HEK293 (cell line): ENCODE data around the gene WASF2.

ENCODE experiments used
- BCL11B ChIP-seq: fragments of 450-650 bp; formaldehyde crosslinking; IDR thresholded peaks from 2 replicates; pipeline ENCODE4 v1.5.1; 2016; ENCODE audit warnings: low read depth, missing biosample characterization, missing genetic modification characterization
- GFI1B ChIP-seq: fragments of 450-650 bp; formaldehyde crosslinking; IDR thresholded peaks from 2 replicates; pipeline ENCODE4 v1.5.1; 2016; ENCODE audit warnings: missing biosample characterization, missing genetic modification characterization
- MYNN ChIP-seq: fragments of 450-650 bp; formaldehyde crosslinking; IDR thresholded peaks from 2 replicates; pipeline ENCODE4 v1.5.1; 2016; ENCODE audit warnings: missing biosample characterization, missing genetic modification characterization, borderline replicate concordance
- RBAK ChIP-seq: fragments of 450-650 bp; formaldehyde crosslinking; IDR thresholded peaks from 2 replicates; pipeline ENCODE4 v1.5.1; 2016; ENCODE audit warnings: missing biosample characterization, missing genetic modification characterization
- SP2 ChIP-seq: fragments of 450-650 bp; formaldehyde crosslinking; IDR thresholded peaks from 2 replicates; pipeline ENCODE4 v1.5.1; 2016; ENCODE audit warnings: missing biosample characterization, missing genetic modification characterization
- SP3 ChIP-seq: fragments of 450-650 bp; formaldehyde crosslinking; IDR thresholded peaks from 2 replicates; pipeline ENCODE4 v1.5.1; 2016; ENCODE audit warnings: missing biosample characterization, missing genetic modification characterization
- ZEB2 ChIP-seq: fragments of 450-650 bp; formaldehyde crosslinking; IDR thresholded peaks from 2 replicates; pipeline ENCODE4 v1.5.1; 2016; ENCODE audit warnings: missing biosample characterization, missing genetic modification characterization
- ZFP69B ChIP-seq: fragments of 450-650 bp; formaldehyde crosslinking; IDR thresholded peaks from 2 replicates; pipeline ENCODE4 v1.5.1; 2016; ENCODE audit warnings: missing biosample characterization, missing genetic modification characterization
- ZNF184 ChIP-seq: fragments of 450-650 bp; IDR thresholded peaks from 2 replicates; pipeline ENCODE4 v1.5.1; 2018; ENCODE audit warnings: missing biosample characterization, mild to moderate bottlenecking, missing genetic modification characterization
- ZNF2 ChIP-seq: fragments of 450-650 bp; formaldehyde crosslinking; IDR thresholded peaks from 2 replicates; pipeline ENCODE4 v1.5.1; 2016; ENCODE audit warnings: missing biosample characterization, missing genetic modification characterization
- ZNF239 ChIP-seq: fragments of 450-650 bp; formaldehyde crosslinking; IDR thresholded peaks from 2 replicates; pipeline ENCODE4 v1.5.1; 2016; ENCODE audit warnings: missing biosample characterization, missing genetic modification characterization
- ZNF248 ChIP-seq: fragments of 450-650 bp; formaldehyde crosslinking; IDR thresholded peaks from 2 replicates; pipeline ENCODE4 v1.5.1; 2017; ENCODE audit warnings: missing biosample characterization, missing genetic modification characterization
- ZNF292 ChIP-seq: fragments of 450-650 bp; formaldehyde crosslinking; IDR thresholded peaks from 2 replicates; pipeline ENCODE4 v1.5.1; 2016; ENCODE audit warnings: low read depth, missing biosample characterization, missing genetic modification characterization, borderline replicate concordance
- ZNF423 ChIP-seq: fragments of 450-650 bp; formaldehyde crosslinking; IDR thresholded peaks from 2 replicates; pipeline ENCODE4 v1.5.1; 2016; ENCODE audit warnings: missing biosample characterization, missing genetic modification characterization
- ZNF501 ChIP-seq: fragments of 450-650 bp; formaldehyde crosslinking; IDR thresholded peaks from 2 replicates; pipeline ENCODE4 v1.5.1; 2016; ENCODE audit warnings: missing biosample characterization, missing genetic modification characterization
- ZNF600 ChIP-seq: fragments of 450-650 bp; formaldehyde crosslinking; IDR thresholded peaks from 2 replicates; pipeline ENCODE4 v1.5.1; 2016; ENCODE audit warnings: missing biosample characterization, missing genetic modification characterization
- ZNF610 ChIP-seq: fragments of 450-650 bp; formaldehyde crosslinking; IDR thresholded peaks from 2 replicates; pipeline ENCODE4 v1.5.1; 2016; ENCODE audit warnings: missing biosample characterization, missing genetic modification characterization, borderline replicate concordance
- ZNF837 ChIP-seq: fragments of 450-650 bp; formaldehyde crosslinking; IDR thresholded peaks from 2 replicates; pipeline ENCODE4 v1.5.1; 2016; ENCODE audit warnings: missing biosample characterization, missing genetic modification characterization
- TF ChIP-seq, protein P1 (sequence below): fragments of 450-650 bp; formaldehyde crosslinking; IDR thresholded peaks from 2 replicates; pipeline ENCODE4 v1.5.1; 2016; ENCODE audit warnings: missing biosample characterization, missing genetic modification characterization
- TF ChIP-seq, protein P2 (sequence below): fragments of 450-650 bp; formaldehyde crosslinking; IDR thresholded peaks from 2 replicates; pipeline ENCODE4 v1.5.1; 2016; ENCODE audit warnings: missing biosample characterization, missing genetic modification characterization
- TF ChIP-seq, protein P3 (sequence below): fragments of 450-650 bp; formaldehyde crosslinking; optimal IDR thresholded peaks from 2 replicates; pipeline ENCODE3; 2016; ENCODE audit warnings: missing biosample characterization, mild to moderate bottlenecking, missing genetic modification characterization
- TF ChIP-seq, protein P4 (sequence below): fragments of 450-650 bp; formaldehyde crosslinking; conservative IDR thresholded peaks from 2 replicates; pipeline ENCODE4 v1.5.1; 2016; ENCODE audit warnings: low read depth, missing biosample characterization, missing genetic modification characterization
- TF ChIP-seq, protein P5 (sequence below): fragments of 450-650 bp; formaldehyde crosslinking; IDR thresholded peaks from 2 replicates; pipeline ENCODE4 v1.5.1; 2016; ENCODE audit warnings: missing biosample characterization, missing genetic modification characterization
- TF ChIP-seq, protein P6 (sequence below): fragments of 450-650 bp; formaldehyde crosslinking; IDR thresholded peaks from 2 replicates; pipeline ENCODE4 v1.5.1; 2016; ENCODE audit warnings: missing biosample characterization, missing genetic modification characterization

WASF2 gene

DNA sequence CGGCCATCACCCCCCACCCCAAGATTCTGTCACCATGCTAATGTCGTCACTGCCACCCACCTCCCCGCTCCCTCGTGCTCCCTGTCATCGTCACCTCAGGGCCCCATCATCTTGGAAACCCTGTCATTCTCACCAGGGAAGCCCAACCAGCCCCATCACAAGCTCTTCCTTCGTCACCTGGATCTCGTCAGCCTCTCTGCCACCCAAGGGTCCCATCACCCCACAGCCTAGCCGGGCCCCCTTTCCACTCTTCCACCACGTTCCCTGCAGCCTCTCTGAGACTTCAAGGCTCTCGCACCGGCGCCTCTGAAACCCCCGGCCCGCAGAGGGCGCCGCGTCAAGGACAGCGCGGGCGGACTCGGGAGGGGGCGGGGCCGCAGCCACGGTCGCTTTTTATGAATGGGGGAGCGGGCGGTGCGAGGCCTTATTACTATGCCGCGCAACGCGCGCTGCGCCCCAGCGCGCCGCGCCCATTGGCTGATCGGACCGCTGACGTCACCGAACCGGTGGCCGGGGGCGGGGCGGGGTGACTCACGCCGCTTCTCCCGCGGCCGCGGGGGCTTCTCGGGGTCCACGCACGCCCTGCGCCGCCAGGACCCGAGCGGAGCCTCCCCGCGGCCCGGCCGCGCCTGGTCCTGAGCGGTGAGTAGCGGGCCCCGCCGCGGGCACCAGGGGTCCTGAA is 97.7 kb downstream of the WASF2 start, which contains the start of gene GPR3 (continued):
- TF ChIP-seq, protein P1, sequence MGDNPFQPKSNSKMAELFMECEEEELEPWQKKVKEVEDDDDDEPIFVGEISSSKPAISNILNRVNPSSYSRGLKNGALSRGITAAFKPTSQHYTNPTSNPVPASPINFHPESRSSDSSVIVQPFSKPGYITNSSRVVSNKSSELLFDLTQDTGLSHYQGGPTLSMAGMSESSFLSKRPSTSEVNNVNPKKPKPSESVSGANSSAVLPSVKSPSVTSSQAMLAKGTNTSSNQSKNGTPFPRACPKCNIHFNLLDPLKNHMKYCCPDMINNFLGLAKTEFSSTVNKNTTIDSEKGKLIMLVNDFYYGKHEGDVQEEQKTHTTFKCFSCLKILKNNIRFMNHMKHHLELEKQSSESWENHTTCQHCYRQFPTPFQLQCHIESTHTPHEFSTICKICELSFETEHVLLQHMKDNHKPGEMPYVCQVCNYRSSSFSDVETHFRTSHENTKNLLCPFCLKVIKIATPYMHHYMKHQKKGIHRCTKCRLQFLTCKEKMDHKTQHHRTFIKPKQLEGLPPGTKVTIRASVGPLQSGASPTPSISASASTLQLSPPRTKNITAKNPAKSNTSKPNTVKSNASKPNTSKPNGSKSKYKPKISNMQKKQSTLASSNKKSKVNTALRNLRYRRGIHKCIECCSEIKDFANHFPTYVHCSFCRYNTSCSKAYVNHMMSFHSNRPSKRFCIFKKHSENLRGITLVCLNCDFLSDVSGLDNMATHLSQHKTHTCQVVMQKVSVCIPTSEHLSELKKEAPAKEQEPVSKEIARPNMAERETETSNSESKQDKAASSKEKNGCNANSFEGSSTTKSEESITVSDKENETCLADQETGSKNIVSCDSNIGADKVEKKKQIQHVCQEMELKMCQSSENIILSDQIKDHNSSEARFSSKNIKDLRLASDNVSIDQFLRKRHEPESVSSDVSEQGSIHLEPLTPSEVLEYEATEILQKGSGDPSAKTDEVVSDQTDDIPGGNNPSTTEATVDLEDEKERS (tag by site-specific recombination), result no peak
- TF ChIP-seq GFI1B (tag by site-specific recombination) (no peak), ZNF600 (tag by site-specific recombination) (peak; percentile 46; the same call in 1 of the 2 replicates), MYNN (tag by site-specific recombination) (no peak), ZNF292 (tag by site-specific recombination) (no peak), SP2 (tag by site-specific recombination) (peak; percentile 81), ZEB2 (peak; percentile 52; the same call in 1 of the 2 replicates), ZNF184 (peak; percentile 56; the same call in 1 of the 2 replicates), ZNF239 (tag by site-specific recombination) (no peak), ZNF610 (tag by site-specific recombination) (no peak), BCL11B (tag by site-specific recombination) (no peak), ZNF501 (tag by site-specific recombination) (0 out of 2 replicates have a peak, but pooled peaks have one; percentile 40), ZFP69B (tag by site-specific recombination) (no peak), ZNF248 (tag by site-specific recombination) (0 out of 2 replicates have a peak, but pooled peaks have one; percentile 61), ZNF837 (tag by site-specific recombination) (no peak), ZNF423 (tag by site-specific recombination) (peak; percentile 68; the same call in 1 of the 2 replicates), ZNF2 (peak; percentile 60), RBAK (tag by site-specific recombination) (no peak), SP3 (peak; percentile 76)
- TF ChIP-seq, protein P2, sequence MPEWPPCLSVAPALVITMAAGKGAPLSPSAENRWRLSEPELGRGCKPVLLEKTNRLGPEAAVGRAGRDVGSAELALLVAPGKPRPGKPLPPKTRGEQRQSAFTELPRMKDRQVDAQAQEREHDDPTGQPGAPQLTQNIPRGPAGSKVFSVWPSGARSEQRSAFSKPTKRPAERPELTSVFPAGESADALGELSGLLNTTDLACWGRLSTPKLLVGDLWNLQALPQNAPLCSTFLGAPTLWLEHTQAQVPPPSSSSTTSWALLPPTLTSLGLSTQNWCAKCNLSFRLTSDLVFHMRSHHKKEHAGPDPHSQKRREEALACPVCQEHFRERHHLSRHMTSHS (tag by site-specific recombination), result no peak
- TF ChIP-seq, protein P3, sequence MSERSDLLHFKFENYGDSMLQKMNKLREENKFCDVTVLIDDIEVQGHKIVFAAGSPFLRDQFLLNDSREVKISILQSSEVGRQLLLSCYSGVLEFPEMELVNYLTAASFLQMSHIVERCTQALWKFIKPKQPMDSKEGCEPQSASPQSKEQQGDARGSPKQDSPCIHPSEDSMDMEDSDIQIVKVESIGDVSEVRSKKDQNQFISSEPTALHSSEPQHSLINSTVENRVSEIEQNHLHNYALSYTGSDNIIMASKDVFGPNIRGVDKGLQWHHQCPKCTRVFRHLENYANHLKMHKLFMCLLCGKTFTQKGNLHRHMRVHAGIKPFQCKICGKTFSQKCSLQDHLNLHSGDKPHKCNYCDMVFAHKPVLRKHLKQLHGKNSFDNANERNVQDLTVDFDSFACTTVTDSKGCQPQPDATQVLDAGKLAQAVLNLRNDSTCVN (tag by site-specific recombination), result peak; percentile 79
- TF ChIP-seq, protein P4, sequence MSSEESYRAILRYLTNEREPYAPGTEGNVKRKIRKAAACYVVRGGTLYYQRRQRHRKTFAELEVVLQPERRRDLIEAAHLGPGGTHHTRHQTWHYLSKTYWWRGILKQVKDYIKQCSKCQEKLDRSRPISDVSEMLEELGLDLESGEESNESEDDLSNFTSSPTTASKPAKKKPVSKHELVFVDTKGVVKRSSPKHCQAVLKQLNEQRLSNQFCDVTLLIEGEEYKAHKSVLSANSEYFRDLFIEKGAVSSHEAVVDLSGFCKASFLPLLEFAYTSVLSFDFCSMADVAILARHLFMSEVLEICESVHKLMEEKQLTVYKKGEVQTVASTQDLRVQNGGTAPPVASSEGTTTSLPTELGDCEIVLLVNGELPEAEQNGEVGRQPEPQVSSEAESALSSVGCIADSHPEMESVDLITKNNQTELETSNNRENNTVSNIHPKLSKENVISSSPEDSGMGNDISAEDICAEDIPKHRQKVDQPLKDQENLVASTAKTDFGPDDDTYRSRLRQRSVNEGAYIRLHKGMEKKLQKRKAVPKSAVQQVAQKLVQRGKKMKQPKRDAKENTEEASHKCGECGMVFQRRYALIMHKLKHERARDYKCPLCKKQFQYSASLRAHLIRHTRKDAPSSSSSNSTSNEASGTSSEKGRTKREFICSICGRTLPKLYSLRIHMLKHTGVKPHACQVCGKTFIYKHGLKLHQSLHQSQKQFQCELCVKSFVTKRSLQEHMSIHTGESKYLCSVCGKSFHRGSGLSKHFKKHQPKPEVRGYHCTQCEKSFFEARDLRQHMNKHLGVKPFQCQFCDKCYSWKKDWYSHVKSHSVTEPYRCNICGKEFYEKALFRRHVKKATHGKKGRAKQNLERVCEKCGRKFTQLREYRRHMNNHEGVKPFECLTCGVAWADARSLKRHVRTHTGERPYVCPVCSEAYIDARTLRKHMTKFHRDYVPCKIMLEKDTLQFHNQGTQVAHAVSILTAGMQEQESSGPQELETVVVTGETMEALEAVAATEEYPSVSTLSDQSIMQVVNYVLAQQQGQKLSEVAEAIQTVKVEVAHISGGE (tag by site-specific recombination), result no peak
- TF ChIP-seq, protein P5, sequence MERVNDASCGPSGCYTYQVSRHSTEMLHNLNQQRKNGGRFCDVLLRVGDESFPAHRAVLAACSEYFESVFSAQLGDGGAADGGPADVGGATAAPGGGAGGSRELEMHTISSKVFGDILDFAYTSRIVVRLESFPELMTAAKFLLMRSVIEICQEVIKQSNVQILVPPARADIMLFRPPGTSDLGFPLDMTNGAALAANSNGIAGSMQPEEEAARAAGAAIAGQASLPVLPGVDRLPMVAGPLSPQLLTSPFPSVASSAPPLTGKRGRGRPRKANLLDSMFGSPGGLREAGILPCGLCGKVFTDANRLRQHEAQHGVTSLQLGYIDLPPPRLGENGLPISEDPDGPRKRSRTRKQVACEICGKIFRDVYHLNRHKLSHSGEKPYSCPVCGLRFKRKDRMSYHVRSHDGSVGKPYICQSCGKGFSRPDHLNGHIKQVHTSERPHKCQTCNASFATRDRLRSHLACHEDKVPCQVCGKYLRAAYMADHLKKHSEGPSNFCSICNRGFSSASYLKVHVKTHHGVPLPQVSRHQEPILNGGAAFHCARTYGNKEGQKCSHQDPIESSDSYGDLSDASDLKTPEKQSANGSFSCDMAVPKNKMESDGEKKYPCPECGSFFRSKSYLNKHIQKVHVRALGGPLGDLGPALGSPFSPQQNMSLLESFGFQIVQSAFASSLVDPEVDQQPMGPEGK (tag by site-specific recombination), result peak; percentile 90
- TF ChIP-seq, protein P6, sequence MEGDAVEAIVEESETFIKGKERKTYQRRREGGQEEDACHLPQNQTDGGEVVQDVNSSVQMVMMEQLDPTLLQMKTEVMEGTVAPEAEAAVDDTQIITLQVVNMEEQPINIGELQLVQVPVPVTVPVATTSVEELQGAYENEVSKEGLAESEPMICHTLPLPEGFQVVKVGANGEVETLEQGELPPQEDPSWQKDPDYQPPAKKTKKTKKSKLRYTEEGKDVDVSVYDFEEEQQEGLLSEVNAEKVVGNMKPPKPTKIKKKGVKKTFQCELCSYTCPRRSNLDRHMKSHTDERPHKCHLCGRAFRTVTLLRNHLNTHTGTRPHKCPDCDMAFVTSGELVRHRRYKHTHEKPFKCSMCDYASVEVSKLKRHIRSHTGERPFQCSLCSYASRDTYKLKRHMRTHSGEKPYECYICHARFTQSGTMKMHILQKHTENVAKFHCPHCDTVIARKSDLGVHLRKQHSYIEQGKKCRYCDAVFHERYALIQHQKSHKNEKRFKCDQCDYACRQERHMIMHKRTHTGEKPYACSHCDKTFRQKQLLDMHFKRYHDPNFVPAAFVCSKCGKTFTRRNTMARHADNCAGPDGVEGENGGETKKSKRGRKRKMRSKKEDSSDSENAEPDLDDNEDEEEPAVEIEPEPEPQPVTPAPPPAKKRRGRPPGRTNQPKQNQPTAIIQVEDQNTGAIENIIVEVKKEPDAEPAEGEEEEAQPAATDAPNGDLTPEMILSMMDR (tag by site-specific recombination), result peak; percentile 83
